GM12875 (cell line): Measurements from ENCODE around the gene NADK.
"Not testable (repeated sequence)": the region's sequence is repeated elsewhere in the genome, so short reads cannot be mapped to it uniquely, and the experiment has no call there.

Experiments
- H3K4me3 ChIP-seq: one replicate; pipeline ENCODE4 v1.5.1; 2011; ENCODE audit warnings: low read depth, low read length, control low read depth
- TF ChIP-seq, protein P1 (sequence below): IDR thresholded peaks from 2 replicates; pipeline ENCODE4 v1.5.1; 2011; ENCODE audit warnings: low read depth, mild to moderate bottlenecking, control low read depth, inconsistent platforms, low read length, moderate library complexity, borderline replicate concordance; ENCODE audit not compliant: insufficient read depth

The NADK gene

GRCh38 chr1:1732381-1732780 is 45.9 kb downstream of the NADK start:
- no peak overlapping the region for H3K4me3 ChIP-seq
- TF ChIP-seq, protein P1, sequence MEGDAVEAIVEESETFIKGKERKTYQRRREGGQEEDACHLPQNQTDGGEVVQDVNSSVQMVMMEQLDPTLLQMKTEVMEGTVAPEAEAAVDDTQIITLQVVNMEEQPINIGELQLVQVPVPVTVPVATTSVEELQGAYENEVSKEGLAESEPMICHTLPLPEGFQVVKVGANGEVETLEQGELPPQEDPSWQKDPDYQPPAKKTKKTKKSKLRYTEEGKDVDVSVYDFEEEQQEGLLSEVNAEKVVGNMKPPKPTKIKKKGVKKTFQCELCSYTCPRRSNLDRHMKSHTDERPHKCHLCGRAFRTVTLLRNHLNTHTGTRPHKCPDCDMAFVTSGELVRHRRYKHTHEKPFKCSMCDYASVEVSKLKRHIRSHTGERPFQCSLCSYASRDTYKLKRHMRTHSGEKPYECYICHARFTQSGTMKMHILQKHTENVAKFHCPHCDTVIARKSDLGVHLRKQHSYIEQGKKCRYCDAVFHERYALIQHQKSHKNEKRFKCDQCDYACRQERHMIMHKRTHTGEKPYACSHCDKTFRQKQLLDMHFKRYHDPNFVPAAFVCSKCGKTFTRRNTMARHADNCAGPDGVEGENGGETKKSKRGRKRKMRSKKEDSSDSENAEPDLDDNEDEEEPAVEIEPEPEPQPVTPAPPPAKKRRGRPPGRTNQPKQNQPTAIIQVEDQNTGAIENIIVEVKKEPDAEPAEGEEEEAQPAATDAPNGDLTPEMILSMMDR = no peak

GRCh38 chr1:1730870-1731269 is 47.4 kb downstream of the NADK start:
- no peak overlapping the region for H3K4me3 ChIP-seq
- TF ChIP-seq, protein P1 = no peak

DNA sequence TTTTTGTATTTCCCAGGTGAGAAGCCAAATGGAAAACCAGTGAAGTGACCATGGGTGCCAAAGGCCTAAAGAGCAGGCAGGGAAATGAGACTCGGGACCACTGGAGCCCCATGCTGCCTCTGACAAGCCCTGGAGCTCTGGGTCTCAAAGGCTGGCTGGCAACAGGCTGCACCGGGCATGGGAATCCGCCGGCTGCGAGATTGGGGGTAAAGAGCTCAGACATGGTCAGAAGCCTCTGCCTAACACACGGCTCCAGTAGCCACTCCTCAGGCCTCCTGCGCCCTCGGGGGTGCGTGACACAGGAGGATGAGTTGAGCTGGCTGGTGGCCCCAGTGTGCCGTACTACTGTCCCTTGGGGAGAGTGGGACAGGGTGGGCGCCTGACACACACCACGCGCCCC is 48.0 kb downstream of the NADK start:
- not testable (repeated sequence) for H3K4me3 ChIP-seq

- not testable (repeated sequence) for H3K4me3 ChIP-seq
Observed at GRCh38 chr1:1729116-1729816, 49.0 kb downstream of the NADK start.

GRCh38 chr1:1728308-1729005 is 49.8 kb downstream of the NADK start:
- not testable (repeated sequence) for H3K4me3 ChIP-seq

GRCh38 chr1:1727131-1727651 is 51.1 kb downstream of the NADK start:
- H3K4me3 ChIP-seq = not testable (repeated sequence)

- H3K4me3 ChIP-seq = not testable (repeated sequence)
Observed at GRCh38 chr1:1726088-1726487, 52.2 kb downstream of the NADK start.

GRCh38 chr1:1724035-1724864 is 54.0 kb downstream of the NADK start, which contains the start of gene CDK11A:
Gene CDK11A (minus strand): TSS chr1:1724357. CDS start chr1:1722818, 1,539 bp downstream.
- H3K4me3 ChIP-seq = peak within 1 kb of the TSS; percentile 76
- TF ChIP-seq, protein P1 = peak; percentile 20; the same call in 1 of the 2 replicates

DNA sequence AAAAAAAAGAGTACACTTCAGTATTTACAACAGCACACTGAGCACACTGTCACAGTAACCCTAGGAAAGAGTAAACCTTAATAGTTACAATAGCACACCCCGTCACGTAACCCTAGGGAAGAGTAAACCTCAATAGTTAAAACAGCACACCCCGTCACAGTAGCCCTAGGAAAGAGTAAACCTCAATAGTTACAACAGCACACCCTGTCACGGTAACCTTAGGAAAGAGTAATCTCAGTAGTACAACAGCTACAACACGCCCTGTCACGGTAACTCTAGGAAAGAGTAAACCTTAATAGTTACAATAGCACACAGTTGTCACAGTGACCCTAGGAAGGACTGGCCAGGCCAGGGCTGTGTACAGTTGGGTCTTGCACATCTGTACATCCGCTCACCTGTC is 57.1 kb downstream of the NADK start:
- TF ChIP-seq, protein P1 = no peak
- no peak overlapping the region for H3K4me3 ChIP-seq

GRCh38 chr1:1715109-1715883 is 63.0 kb downstream of the NADK start:
- not testable (repeated sequence) for H3K4me3 ChIP-seq

GRCh38 chr1:1707897-1708296 is 70.4 kb downstream of the NADK start:
- not testable (repeated sequence) for H3K4me3 ChIP-seq

DNA sequence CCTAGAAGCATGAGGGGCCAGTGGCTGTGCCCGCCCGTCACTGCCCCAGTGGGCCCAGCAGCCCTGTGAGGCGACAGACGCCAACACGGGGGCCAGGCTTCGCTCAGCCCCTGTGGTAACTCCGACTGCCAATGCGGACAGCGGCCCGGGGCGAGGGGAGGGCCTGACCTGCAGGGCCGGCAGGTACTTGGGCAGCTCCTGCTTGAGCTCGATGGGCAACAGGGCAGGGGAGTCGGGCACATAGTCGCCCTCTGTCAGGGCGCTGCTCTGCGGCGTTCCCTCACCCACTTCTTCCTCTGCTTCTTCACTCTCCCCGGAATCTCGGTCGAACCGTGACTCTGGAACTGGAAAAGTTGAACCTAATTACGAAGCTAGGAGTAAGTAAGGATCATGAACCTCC is 71.0 kb downstream of the NADK start:
- not testable (repeated sequence) for H3K4me3 ChIP-seq

DNA sequence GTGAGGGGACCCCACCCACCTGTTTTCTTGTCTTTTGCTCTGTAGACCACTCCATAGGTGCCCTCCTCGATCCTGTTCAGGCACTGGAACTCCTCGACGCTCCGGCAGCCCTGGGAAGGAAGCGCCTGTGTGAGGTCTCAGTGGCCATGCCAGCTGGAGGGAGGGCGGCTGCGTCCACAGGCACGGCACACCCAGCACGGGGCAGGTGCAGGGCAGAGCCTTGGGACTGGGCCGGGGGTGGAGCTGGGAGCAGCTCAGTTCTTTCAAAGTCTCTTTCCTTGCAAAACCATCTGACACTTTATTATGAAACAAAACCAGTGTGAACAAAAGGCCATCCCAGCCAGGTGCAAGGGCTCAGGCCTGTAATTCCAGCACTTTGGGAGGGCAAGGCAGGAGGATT is 72.6 kb downstream of the NADK start:
- H3K4me3 ChIP-seq = not testable (repeated sequence)
